ENCODE data around the gene EGFL8.
"Not testable (repeated sequence)": the region's sequence is repeated elsewhere in the genome, so short reads cannot be mapped to it uniquely, and the experiment has no call there.

The EGFL8 gene

GRCh38 chr6:32192608-32193039, 28.2 kb downstream of the EGFL8 start, which contains the start of gene GPSM3:
GPSM3 (minus strand) TSS chr6:32192643; CDS start chr6:32192513, 130 bp downstream.
- peaks cover 13% of the 10 kb centered on the region for H3K36me3 ChIP-seq
- no peak for DNase-seq

GRCh38 chr6:32193096-32193495, 28.7 kb downstream of the EGFL8 start:
- not testable (repeated sequence) for H3K9me3 ChIP-seq (ENCODE audit: severe bottlenecking); H3K4me3 ChIP-seq (ENCODE audit: low read depth, low read length); H3K27me3 ChIP-seq (ENCODE audit: insufficient read depth, low read depth, severe bottlenecking); DNase-seq; H3K27ac ChIP-seq; H3K36me3 ChIP-seq

More at GRCh38 chr6:32192608-32193039, 28.2 kb downstream of the EGFL8 start, which contains the start of gene GPSM3:
- Histone ChIP-seq H3K9me3 (ENCODE audit: severe bottlenecking) (no peaks in the 10 kb centered on the region), H3K4me3 (ENCODE audit: low read depth, low read length) (no peak within 1 kb of the TSS), H3K27me3 (ENCODE audit: insufficient read depth, low read depth, severe bottlenecking) (no peaks in the 10 kb centered on the region), H3K27ac (no peak within 1 kb of the TSS)
- TF ChIP-seq CTCF (IDR thresholded peaks at IDR 0.05; ENCODE audit: low read depth, low read length), result no peak

GRCh38 chr6:32194388-32194787, 30.0 kb downstream of the EGFL8 start:
- H3K9me3 ChIP-seq (ENCODE audit: severe bottlenecking), result no peaks in the 10 kb centered on the region
- no peak overlapping the region for H3K4me3 ChIP-seq (ENCODE audit: low read depth, low read length)
- DNase-seq, result no peak
- no peak for TF ChIP-seq CTCF (IDR thresholded peaks at IDR 0.05; ENCODE audit: low read depth, low read length)
- peaks cover 3% of the 10 kb centered on the region; the same call in 1 of the 2 replicates for H3K36me3 ChIP-seq
- H3K27me3 ChIP-seq (ENCODE audit: insufficient read depth, low read depth, severe bottlenecking), result no peaks in the 10 kb centered on the region
- peak overlapping the region; percentile 70 for H3K27ac ChIP-seq

GRCh38 chr6:32194825-32195651, 30.6 kb downstream of the EGFL8 start:
- H3K4me3 ChIP-seq (ENCODE audit: low read depth, low read length), result peak overlapping the region; percentile 62
- no peaks in the 10 kb centered on the region for H3K9me3 ChIP-seq (ENCODE audit: severe bottlenecking)
- peak; percentile 74 for DNase-seq
- H3K36me3 ChIP-seq, result peaks cover 3% of the 10 kb centered on the region; the same call in 1 of the 2 replicates
- H3K27me3 ChIP-seq (ENCODE audit: insufficient read depth, low read depth, severe bottlenecking), result no peaks in the 10 kb centered on the region
- peak overlapping the region; percentile 70 for H3K27ac ChIP-seq
- TF ChIP-seq CTCF (IDR thresholded peaks at IDR 0.05; ENCODE audit: low read depth, low read length), result peak; percentile 76

- Histone ChIP-seq H3K27ac (peak overlapping the region; percentile 100), H3K4me3 (ENCODE audit: low read depth, low read length) (peak overlapping the region; percentile 96), H3K36me3 (peaks cover 3% of the 10 kb centered on the region; the same call in 1 of the 2 replicates), H3K9me3 (ENCODE audit: severe bottlenecking) (no peaks in the 10 kb centered on the region), H3K27me3 (ENCODE audit: insufficient read depth, low read depth, severe bottlenecking) (no peaks in the 10 kb centered on the region)
- TF ChIP-seq CTCF (IDR thresholded peaks at IDR 0.05; ENCODE audit: low read depth, low read length), result peak; percentile 52; the same call in 1 of the 2 replicates
- DNase-seq, result peak; percentile 100
Measured at GRCh38 chr6:32195652-32195901, 31.2 kb downstream of the EGFL8 start.

GRCh38 chr6:32195902-32196681, 31.7 kb downstream of the EGFL8 start:
- TF ChIP-seq CTCF (IDR thresholded peaks at IDR 0.05; ENCODE audit: low read depth, low read length), result no peak
- peak; percentile 97 for DNase-seq
- Histone ChIP-seq H3K4me3 (ENCODE audit: low read depth, low read length) (peak overlapping the region; percentile 96), H3K36me3 (peaks cover 3% of the 10 kb centered on the region; the same call in 1 of the 2 replicates), H3K9me3 (ENCODE audit: severe bottlenecking) (no peaks in the 10 kb centered on the region), H3K27me3 (ENCODE audit: insufficient read depth, low read depth, severe bottlenecking) (no peaks in the 10 kb centered on the region), H3K27ac (peak overlapping the region; percentile 100)

Measured in WERI-Rb-1 (cell line).